Transverse colon (tissue), 4 donors: ENCODE data around the gene TMEM59L. TPM values are rescaled to one million over a fixed set of nuclear protein-coding genes. Genes with fewer than 3 reads are reported as not detected.

Experiments
- DNase-seq: peaks from one replicate; pipeline ENCODE4 v3.0.0-alpha.2; 2019
- H3K27ac ChIP-seq, 4 donors: fragments of 200-600 bp; sonication (generic); 2 replicates each; pipeline ENCODE4 v1.5.1; 2016 to 2018; ENCODE audit warnings: inconsistent platforms in 4 of 4
- H3K27me3 ChIP-seq: fragments of 200-600 bp; sonication (generic); 2 replicates; pipeline ENCODE4 v1.5.1; 2017; ENCODE audit warnings: inconsistent platforms
- H3K36me3 ChIP-seq, 4 donors: fragments of 200-600 bp; sonication (generic); 2 replicates each; pipeline ENCODE4 v1.5.1; 2017 to 2019; ENCODE audit warnings: inconsistent platforms in 4 of 4
- H3K4me1 ChIP-seq, 4 donors: fragments of 200-600 bp; sonication (generic); 2 replicates each; pipeline ENCODE4 v1.5.1; 2017 to 2020; ENCODE audit warnings: inconsistent platforms in 4 of 4
- H3K4me3 ChIP-seq, 4 donors: fragments of 200-600 bp; sonication (generic); 1 replicate in 1 of 4; 2 replicates in 3 of 4; pipeline versions ENCODE4 v1.5.1 to v1.6.1; 2017 to 2019; ENCODE audit warnings: inconsistent platforms in 4 of 4
- H3K9me3 ChIP-seq, 2 donors: fragments of 200-600 bp; sonication (generic); 2 replicates each; pipeline ENCODE4 v1.5.1; 2017 to 2019; ENCODE audit warnings: inconsistent platforms in 2 of 2
- CTCF ChIP-seq, 5 experiments: fragments of 200-600 bp in 3 of 5; fragments of 450-650 bp in 2 of 5; sonication (generic) in 3 of 5; IDR thresholded peaks; 1 replicate in 2 of 5; 2 replicates in 3 of 5; pipeline ENCODE4 v1.5.1; 2016 to 2017; ENCODE audit warnings: antibody characterized with exemption in 5 of 5, inconsistent platforms in 3 of 5, mild to moderate bottlenecking in 2 of 5, moderate library complexity in 1 of 5
- EP300 ChIP-seq: sonication (generic); formaldehyde crosslinking; IDR thresholded peaks from one replicate; pipeline ENCODE4 v1.6.1; 2017; ENCODE audit warnings: antibody characterized with exemption, low read depth
- POLR2A ChIP-seq: fragments of 450-650 bp; IDR thresholded peaks from one replicate; pipeline ENCODE4 v1.6.1; 2016; ENCODE audit warnings: antibody characterized with exemption, mild to moderate bottlenecking, moderate library complexity
- POLR2AphosphoS5 ChIP-seq, 3 donors: sonication (generic); formaldehyde crosslinking; IDR thresholded peaks; one replicate each; pipeline ENCODE4 v1.6.1; 2016; ENCODE audit warnings: antibody characterized with exemption in 3 of 3
- WGBS, 2 donors: methylation state at CpG; one replicate each; pipeline ENCODE4 v1.1.5; 2018; ENCODE audit warnings: low coverage in 1 of 2; 5-methylcytosine and 5-hydroxymethylcytosine counted together
- in situ Hi-C, 4 donors: fragments of 200-750 bp; cut with MboI; loops; one replicate each; pipeline versions ENCODE4 v1.15.0 to v1.15.1; 2017; ENCODE audit warnings: low sequenced_read_pairs in 3 of 4, low pct_ligation_motif_present in 1 of 4, low pct_unique_long_range_greater_than_20kb in 1 of 4
- intact Hi-C: fragments of 100-400 bp; cut with DNase I; formaldehyde crosslinking; loops from one replicate; pipeline ENCODE4 v1.15.1; 2023; ENCODE audit warnings: low total_unique reads
- total RNA-seq, 4 donors: library from RNA; depleted of rRNA; stranded (reverse); fragments of >200 nt; gene quantifications; one replicate each; pipeline ENCODE4 v1.1.0, GENCODE V29; 2016

The TMEM59L gene
- total RNA-seq, 4 donors from 2014 or later = 0.48 to 21.7 (median 8.6) TPM

- intact Hi-C loops = loop anchor here (5.0 kb wide), 1 partner anchor 254 kb away; no protein-coding TSS in a partner anchor
- H3K9me3 ChIP-seq = no peaks in the 10 kb centered on the region
- 0 to 34% methylated on average over 5 to 21 of the region's 25 CpGs for WGBS, 2 donors
- peaks cover 28% of the 10 kb centered on the region for H3K27me3 ChIP-seq
- H3K27ac ChIP-seq = peak overlapping the region in 2 of 4 donors; percentile 28 to 37
- peak overlapping the region in 2 of 4 donors; percentile 25 to 46 for H3K4me3 ChIP-seq
- in situ Hi-C loops = loop anchor here (10.0 to 25.0 kb wide), 3 partner anchors 131 to 251 kb away; partner anchors contain the start of gene UPF1 (in 2 of the 4)
- no peak for DNase-seq
- peaks cover 0 to 4% (median 0%) of the 10 kb centered on the region in 4 donors for H3K36me3 ChIP-seq
- peaks cover 14 to 31% (median 28%) of the 10 kb centered on the region in 4 donors for H3K4me1 ChIP-seq
- TF ChIP-seq CTCF (IDR thresholded peaks at IDR 0.05) (no peak), POLR2AphosphoS5 (IDR thresholded peaks at IDR 0.05) (no peak), POLR2A (no peak), EP300 (no peak)
Measured at GRCh38 chr19:18593367-18594095, 19.1 kb upstream of the TMEM59L start.

- H3K27me3 ChIP-seq = peaks cover 35% of the 10 kb centered on the region
- peaks cover 0 to 4% (median 0%) of the 10 kb centered on the region in 4 donors for H3K36me3 ChIP-seq
- peak overlapping the region in 3 of 4 donors; percentile 25 to 46 (median 26) for H3K4me3 ChIP-seq
- no peaks in the 10 kb centered on the region for H3K9me3 ChIP-seq
- TF ChIP-seq POLR2AphosphoS5 (IDR thresholded peaks at IDR 0.05) (no peak), CTCF (IDR thresholded peaks at IDR 0.05) (peak; percentile 48 to 92 (median 80))
- in situ Hi-C loops = loop anchor here (10.0 to 25.0 kb wide), 3 partner anchors 132 to 251 kb away; partner anchors contain the start of gene UPF1 (in 2 of the 4)
- peaks cover 14 to 27% (median 25%) of the 10 kb centered on the region in 4 donors for H3K4me1 ChIP-seq
- peak; percentile 79 for DNase-seq
- 0 to 2% methylated on average over 3 to 43 of the region's 54 CpGs for WGBS, 2 donors
- peak overlapping the region in 2 of 4 donors; percentile 28 to 37 for H3K27ac ChIP-seq
- intact Hi-C loops = loop anchor here (5.0 kb wide), 1 partner anchor 253 kb away; no protein-coding TSS in a partner anchor
Measured at GRCh38 chr19:18594096-18594823, 18.4 kb upstream of the TMEM59L start.

- Histone ChIP-seq H3K27ac (peak overlapping the region in 1 of 4 donors; percentile 14), H3K4me1 (peaks cover 10 to 21% (median 19%) of the 10 kb centered on the region in 4 donors), H3K27me3 (peaks cover 42% of the 10 kb centered on the region), H3K36me3 (peaks cover 0 to 4% (median 0%) of the 10 kb centered on the region in 4 donors), H3K9me3 (no peaks in the 10 kb centered on the region), H3K4me3 (peak overlapping the region in 1 of 4 donors; percentile 46)
- WGBS, 2 donors = 10 to 20% methylated on average over 2 to 15 of the region's 26 CpGs
- intact Hi-C loops (loop anchor here (5.0 kb wide), 1 partner anchor 252 kb away; no protein-coding TSS in a partner anchor), in situ Hi-C loops (loop anchor here (10.0 to 25.0 kb wide), 3 partner anchors 133 to 250 kb away; partner anchors contain the start of gene UPF1 (in 2 of the 4))
- DNase-seq = no peak
- TF ChIP-seq EP300 (no peak), POLR2AphosphoS5 (IDR thresholded peaks at IDR 0.05) (no peak), POLR2A (no peak), CTCF (IDR thresholded peaks at IDR 0.05) (no peak)
Measured at GRCh38 chr19:18594824-18595373, 17.8 kb upstream of the TMEM59L start.
